Measurements from ENCODE around the gene PRMT3.

The PRMT3 gene

GRCh38 chr11:20489948-20490347, 102.4 kb downstream of the PRMT3 start:
- DNase-seq (ENCODE audit: low spot score) (no peak), ATAC-seq (ENCODE audit: low read depth) (no peak)
- Histone ChIP-seq H3K9me3 (ENCODE audit: severe bottlenecking) (no peaks in the 10 kb centered on the region), H3K27me3 (ENCODE audit: insufficient read depth, poor library complexity, severe bottlenecking) (no peaks in the 10 kb centered on the region), H3K4me3 (ENCODE audit: severe bottlenecking) (no peak overlapping the region), H3K36me3 (ENCODE audit: low read depth) (peaks cover 15% of the 10 kb centered on the region), H3K4me1 (ENCODE audit: insufficient read depth, poor library complexity, severe bottlenecking) (no peaks in the 10 kb centered on the region), H3K27ac (ENCODE audit: poor library complexity, severe bottlenecking) (no peak overlapping the region)
- no peak for TF ChIP-seq CTCF (IDR thresholded peaks at IDR 0.05; ENCODE audit: poor library complexity, severe bottlenecking)

GRCh38 chr11:20493340-20493739, 105.8 kb downstream of the PRMT3 start:
- H3K27ac ChIP-seq (ENCODE audit: poor library complexity, severe bottlenecking), result no peak overlapping the region
- H3K36me3 ChIP-seq (ENCODE audit: low read depth), result peaks cover 17% of the 10 kb centered on the region
- H3K4me3 ChIP-seq (ENCODE audit: severe bottlenecking), result no peak overlapping the region
- no peak for TF ChIP-seq CTCF (IDR thresholded peaks at IDR 0.05; ENCODE audit: poor library complexity, severe bottlenecking)
- DNase-seq (ENCODE audit: low spot score), result no peak
- no peak for ATAC-seq (ENCODE audit: low read depth)
- H3K9me3 ChIP-seq (ENCODE audit: severe bottlenecking), result peaks cover 2% of the 10 kb centered on the region
- H3K4me1 ChIP-seq (ENCODE audit: insufficient read depth, poor library complexity, severe bottlenecking), result no peaks in the 10 kb centered on the region
- no peaks in the 10 kb centered on the region for H3K27me3 ChIP-seq (ENCODE audit: insufficient read depth, poor library complexity, severe bottlenecking)

GRCh38 chr11:20497124-20497792, 109.7 kb downstream of the PRMT3 start:
- Histone ChIP-seq H3K4me1 (ENCODE audit: insufficient read depth, poor library complexity, severe bottlenecking) (peaks cover 10% of the 10 kb centered on the region), H3K36me3 (ENCODE audit: low read depth) (peaks cover 31% of the 10 kb centered on the region), H3K4me3 (ENCODE audit: severe bottlenecking) (no peak overlapping the region), H3K27ac (ENCODE audit: poor library complexity, severe bottlenecking) (no peak overlapping the region), H3K9me3 (ENCODE audit: severe bottlenecking) (peaks cover 2% of the 10 kb centered on the region), H3K27me3 (ENCODE audit: insufficient read depth, poor library complexity, severe bottlenecking) (no peaks in the 10 kb centered on the region)
- no peak for DNase-seq (ENCODE audit: low spot score)
- no peak for ATAC-seq (ENCODE audit: low read depth)
- no peak for TF ChIP-seq CTCF (IDR thresholded peaks at IDR 0.05; ENCODE audit: poor library complexity, severe bottlenecking)

GRCh38 chr11:20501252-20501651, 113.7 kb downstream of the PRMT3 start:
- TF ChIP-seq CTCF (IDR thresholded peaks at IDR 0.05; ENCODE audit: poor library complexity, severe bottlenecking), result no peak
- Histone ChIP-seq H3K36me3 (ENCODE audit: low read depth) (peaks cover 20% of the 10 kb centered on the region), H3K27ac (ENCODE audit: poor library complexity, severe bottlenecking) (no peak overlapping the region), H3K4me1 (ENCODE audit: insufficient read depth, poor library complexity, severe bottlenecking) (peaks cover 10% of the 10 kb centered on the region), H3K4me3 (ENCODE audit: severe bottlenecking) (no peak overlapping the region), H3K9me3 (ENCODE audit: severe bottlenecking) (peaks cover 2% of the 10 kb centered on the region), H3K27me3 (ENCODE audit: insufficient read depth, poor library complexity, severe bottlenecking) (no peaks in the 10 kb centered on the region)
- DNase-seq (ENCODE audit: low spot score) (no peak), ATAC-seq (ENCODE audit: low read depth) (no peak)

GRCh38 chr11:20501971-20502370, 114.5 kb downstream of the PRMT3 start:
- no peak for TF ChIP-seq CTCF (IDR thresholded peaks at IDR 0.05; ENCODE audit: poor library complexity, severe bottlenecking)
- ATAC-seq (ENCODE audit: low read depth), result no peak
- peaks cover 25% of the 10 kb centered on the region for H3K36me3 ChIP-seq (ENCODE audit: low read depth)

More at GRCh38 chr11:20501971-20502370, 114.5 kb downstream of the PRMT3 start:
- no peak overlapping the region for H3K4me3 ChIP-seq (ENCODE audit: severe bottlenecking)
- H3K27me3 ChIP-seq (ENCODE audit: insufficient read depth, poor library complexity, severe bottlenecking), result no peaks in the 10 kb centered on the region
- peaks cover 10% of the 10 kb centered on the region for H3K4me1 ChIP-seq (ENCODE audit: insufficient read depth, poor library complexity, severe bottlenecking)
- DNase-seq (ENCODE audit: low spot score), result no peak
- peaks cover under 1% of the 10 kb centered on the region for H3K9me3 ChIP-seq (ENCODE audit: severe bottlenecking)
- no peak overlapping the region for H3K27ac ChIP-seq (ENCODE audit: poor library complexity, severe bottlenecking)

Measured in RWPE2 (cell line).